Measurements from ENCODE around the gene KCTD16. TPM values are rescaled to one million over a fixed set of nuclear protein-coding genes. Genes with fewer than 3 reads are reported as not detected.

The KCTD16 gene
- total RNA-seq, 1 donor from 2014 or later, result 5.6 TPM

GRCh38 chr5:144418719-144419118, 248.0 kb downstream of the KCTD16 start:
- no peak for DNase-seq (ENCODE audit: low read depth)
- FAIRE-seq, result no peak
- no peaks in the 10 kb centered on the region for H3K36me3 ChIP-seq (ENCODE audit: insufficient read depth, low read length)
- Mint-ChIP-seq H3K27me3 (ENCODE audit: low read depth, unreplicated experiment) (no peaks in the 10 kb centered on the region), H3K27ac (ENCODE audit: unreplicated experiment) (no peak overlapping the region), H3K4me3 (ENCODE audit: unreplicated experiment) (no peak overlapping the region), H3K9me3 (ENCODE audit: unreplicated experiment) (no peaks in the 10 kb centered on the region), H3K36me3 (ENCODE audit: low read depth, unreplicated experiment) (no peaks in the 10 kb centered on the region), H3K4me1 (ENCODE audit: low read depth, unreplicated experiment) (peaks cover 38% of the 10 kb centered on the region)
- no peak overlapping the region for H2AFZ ChIP-seq (ENCODE audit: low read depth, low read length)
- H3K4me1 ChIP-seq (ENCODE audit: insufficient read depth, low read length), result peaks cover 6% of the 10 kb centered on the region
- no peak overlapping the region for H3K9ac ChIP-seq (ENCODE audit: low read length)
- no peaks in the 10 kb centered on the region for H3K79me2 ChIP-seq (ENCODE audit: insufficient read depth, low read length)
- H4K20me1 ChIP-seq (ENCODE audit: insufficient read depth, low read length), result no peaks in the 10 kb centered on the region
- H3K4me2 ChIP-seq (ENCODE audit: low read length), result no peak overlapping the region
- H3K27ac ChIP-seq (ENCODE audit: low read depth, low read length), result no peak overlapping the region
- H3K27me3 ChIP-seq (ENCODE audit: insufficient read depth, low read length), result no peaks in the 10 kb centered on the region
- no peaks in the 10 kb centered on the region for H3K9me3 ChIP-seq (ENCODE audit: insufficient read depth, low read depth, low read length)
- TF ChIP-seq EZH2 (IDR thresholded peaks at IDR 0.05; ENCODE audit: insufficient read depth, low read length), result no peak
- TF ChIP-seq, protein P1, sequence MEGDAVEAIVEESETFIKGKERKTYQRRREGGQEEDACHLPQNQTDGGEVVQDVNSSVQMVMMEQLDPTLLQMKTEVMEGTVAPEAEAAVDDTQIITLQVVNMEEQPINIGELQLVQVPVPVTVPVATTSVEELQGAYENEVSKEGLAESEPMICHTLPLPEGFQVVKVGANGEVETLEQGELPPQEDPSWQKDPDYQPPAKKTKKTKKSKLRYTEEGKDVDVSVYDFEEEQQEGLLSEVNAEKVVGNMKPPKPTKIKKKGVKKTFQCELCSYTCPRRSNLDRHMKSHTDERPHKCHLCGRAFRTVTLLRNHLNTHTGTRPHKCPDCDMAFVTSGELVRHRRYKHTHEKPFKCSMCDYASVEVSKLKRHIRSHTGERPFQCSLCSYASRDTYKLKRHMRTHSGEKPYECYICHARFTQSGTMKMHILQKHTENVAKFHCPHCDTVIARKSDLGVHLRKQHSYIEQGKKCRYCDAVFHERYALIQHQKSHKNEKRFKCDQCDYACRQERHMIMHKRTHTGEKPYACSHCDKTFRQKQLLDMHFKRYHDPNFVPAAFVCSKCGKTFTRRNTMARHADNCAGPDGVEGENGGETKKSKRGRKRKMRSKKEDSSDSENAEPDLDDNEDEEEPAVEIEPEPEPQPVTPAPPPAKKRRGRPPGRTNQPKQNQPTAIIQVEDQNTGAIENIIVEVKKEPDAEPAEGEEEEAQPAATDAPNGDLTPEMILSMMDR (IDR thresholded peaks at IDR 0.05; ENCODE audit: insufficient read depth, low read depth, low read length), result no peak
- H3K4me3 ChIP-seq (ENCODE audit: insufficient read depth, low read depth, low read length), result no peak overlapping the region

GRCh38 chr5:144421411-144421810, 250.7 kb downstream of the KCTD16 start:
- no peak for FAIRE-seq
- no peaks in the 10 kb centered on the region for H3K36me3 ChIP-seq (ENCODE audit: insufficient read depth, low read length)
- no peak overlapping the region for H3K27ac ChIP-seq (ENCODE audit: low read depth, low read length)
- H3K9me3 ChIP-seq (ENCODE audit: insufficient read depth, low read depth, low read length), result no peaks in the 10 kb centered on the region
- peaks cover 37% of the 10 kb centered on the region for H3K4me1 Mint-ChIP-seq (ENCODE audit: low read depth, unreplicated experiment)
- H3K79me2 ChIP-seq (ENCODE audit: insufficient read depth, low read length), result no peaks in the 10 kb centered on the region
- H3K9me3 Mint-ChIP-seq (ENCODE audit: unreplicated experiment), result no peaks in the 10 kb centered on the region
- H3K27me3 ChIP-seq (ENCODE audit: insufficient read depth, low read length), result no peaks in the 10 kb centered on the region
- H3K4me3 ChIP-seq (ENCODE audit: insufficient read depth, low read depth, low read length), result no peak overlapping the region
- peak overlapping the region; percentile 90 for H3K27ac Mint-ChIP-seq (ENCODE audit: unreplicated experiment)
- H3K36me3 Mint-ChIP-seq (ENCODE audit: low read depth, unreplicated experiment), result no peaks in the 10 kb centered on the region
- H4K20me1 ChIP-seq (ENCODE audit: insufficient read depth, low read length), result no peaks in the 10 kb centered on the region
- H2AFZ ChIP-seq (ENCODE audit: low read depth, low read length), result no peak overlapping the region
- no peak overlapping the region for H3K4me2 ChIP-seq (ENCODE audit: low read length)
- H3K27me3 Mint-ChIP-seq (ENCODE audit: low read depth, unreplicated experiment), result no peaks in the 10 kb centered on the region
- no peak for TF ChIP-seq EZH2 (IDR thresholded peaks at IDR 0.05; ENCODE audit: insufficient read depth, low read length)
- H3K4me3 Mint-ChIP-seq (ENCODE audit: unreplicated experiment), result peak overlapping the region; percentile 4
- peaks cover 6% of the 10 kb centered on the region for H3K4me1 ChIP-seq (ENCODE audit: insufficient read depth, low read length)
- H3K9ac ChIP-seq (ENCODE audit: low read length), result no peak overlapping the region
- peak; percentile 25 for DNase-seq (ENCODE audit: low read depth)

- H3K9ac ChIP-seq (ENCODE audit: low read length), result no peak overlapping the region
- no peaks in the 10 kb centered on the region for H3K27me3 ChIP-seq (ENCODE audit: insufficient read depth, low read length)
- no peak overlapping the region for H3K4me3 ChIP-seq (ENCODE audit: insufficient read depth, low read depth, low read length)
- FAIRE-seq (no peak), DNase-seq (ENCODE audit: low read depth) (peak; percentile 9)
- Mint-ChIP-seq H3K27ac (ENCODE audit: unreplicated experiment) (peak overlapping the region; percentile 62), H3K27me3 (ENCODE audit: low read depth, unreplicated experiment) (no peaks in the 10 kb centered on the region), H3K4me3 (ENCODE audit: unreplicated experiment) (no peak overlapping the region), H3K36me3 (ENCODE audit: low read depth, unreplicated experiment) (no peaks in the 10 kb centered on the region), H3K4me1 (ENCODE audit: low read depth, unreplicated experiment) (peaks cover 41% of the 10 kb centered on the region), H3K9me3 (ENCODE audit: unreplicated experiment) (no peaks in the 10 kb centered on the region)
- H3K36me3 ChIP-seq (ENCODE audit: insufficient read depth, low read length), result no peaks in the 10 kb centered on the region
- TF ChIP-seq, protein P1 (IDR thresholded peaks at IDR 0.05; ENCODE audit: insufficient read depth, low read depth, low read length), result no peak
- no peak for TF ChIP-seq EZH2 (IDR thresholded peaks at IDR 0.05; ENCODE audit: insufficient read depth, low read length)
- no peaks in the 10 kb centered on the region for H3K79me2 ChIP-seq (ENCODE audit: insufficient read depth, low read length)
- H3K4me1 ChIP-seq (ENCODE audit: insufficient read depth, low read length), result peaks cover 6% of the 10 kb centered on the region
- H3K27ac ChIP-seq (ENCODE audit: low read depth, low read length), result no peak overlapping the region
- no peaks in the 10 kb centered on the region for H4K20me1 ChIP-seq (ENCODE audit: insufficient read depth, low read length)
- no peaks in the 10 kb centered on the region for H3K9me3 ChIP-seq (ENCODE audit: insufficient read depth, low read depth, low read length)
- H2AFZ ChIP-seq (ENCODE audit: low read depth, low read length), result no peak overlapping the region
- no peak overlapping the region for H3K4me2 ChIP-seq (ENCODE audit: low read length)
These were observed 251.5 kb downstream of the KCTD16 start for GRCh38 chr5:144422018-144422727.
